Hepatocyte (in vitro differentiated cells): ENCODE data around the gene ABCF1. TPM values are rescaled to one million over a fixed set of nuclear protein-coding genes. Genes with fewer than 3 reads are reported as not detected.
"Not testable (repeated sequence)": the region's sequence is repeated elsewhere in the genome, so short reads cannot be mapped to it uniquely, and the experiment has no call there.

Experiments
- DNase-seq: peaks from one replicate; pipeline ENCODE4 v3.0.0-alpha.2; 2016; ENCODE audit warnings: low spot score
- H2AFZ ChIP-seq: fragments of 200-600 bp; sonication (generic); 2 replicates; pipeline ENCODE4 v1.6.0; 2016; ENCODE audit warnings: antibody characterized with exemption, mild to moderate bottlenecking
- H3K27ac ChIP-seq: fragments of 200-600 bp; sonication (generic); 2 replicates; pipeline ENCODE4 v1.5.1; 2016; ENCODE audit warnings: mild to moderate bottlenecking
- H3K27me3 ChIP-seq: fragments of 200-600 bp; sonication (generic); 2 replicates; pipeline ENCODE4 v1.6.1; 2016
- H3K36me3 ChIP-seq: fragments of 200-600 bp; sonication (generic); replicated peaks from 2 replicates; pipeline ENCODE4 v1.5.1; 2016; ENCODE audit warnings: low read depth; ENCODE audit not compliant: insufficient read depth
- H3K4me1 ChIP-seq: fragments of 200-600 bp; sonication (generic); 2 replicates; pipeline ENCODE4 v1.5.1; 2016; ENCODE audit warnings: mild to moderate bottlenecking, moderate library complexity; ENCODE audit not compliant: insufficient read depth
- H3K4me2 ChIP-seq: fragments of 200-600 bp; sonication (generic); 2 replicates; pipeline ENCODE4 v1.6.0; 2016
- H3K4me3 ChIP-seq: fragments of 200-600 bp; sonication (generic); 2 replicates; pipeline ENCODE4 v1.5.1; 2016; ENCODE audit warnings: mild to moderate bottlenecking
- H3K79me2 ChIP-seq: fragments of 200-600 bp; sonication (generic); 2 replicates; pipeline ENCODE4 v1.6.0; 2017; ENCODE audit warnings: mild to moderate bottlenecking
- H3K9me2 ChIP-seq: fragments of 200-600 bp; sonication (generic); replicated peaks from 2 replicates; pipeline ENCODE4 v1.6.0; 2017; ENCODE audit warnings: mild to moderate bottlenecking; ENCODE audit not compliant: insufficient read depth
- H3K9me3 ChIP-seq: fragments of 200-600 bp; sonication (generic); 2 replicates; pipeline ENCODE4 v1.5.1; 2016; ENCODE audit warnings: low read depth, mild to moderate bottlenecking
- H4K20me1 ChIP-seq: fragments of 200-600 bp; sonication (generic); 2 replicates; pipeline ENCODE4 v1.6.0; 2016; ENCODE audit warnings: mild to moderate bottlenecking; ENCODE audit not compliant: insufficient read depth, poor library complexity, severe bottlenecking
- EZH2 ChIP-seq: fragments of 200-600 bp; sonication (generic); IDR thresholded peaks from 2 replicates; pipeline ENCODE4 v1.6.1; 2016; ENCODE audit warnings: antibody characterized with exemption, mild to moderate bottlenecking, borderline replicate concordance
- EZH2phosphoT487 ChIP-seq: fragments of 200-600 bp; sonication (generic); IDR thresholded peaks from one replicate; pipeline ENCODE4 v1.6.1; 2018; ENCODE audit warnings: antibody characterized with exemption, mild to moderate bottlenecking, low read depth, moderate library complexity; ENCODE audit not compliant: unreplicated experiment, severe bottlenecking
- WGBS: methylation state at CpG from one replicate; pipeline ENCODE4 v1.1.6; 2016; ENCODE audit warnings: low lambda C conversion rate; ENCODE audit errors: missing lambda C conversion rate; 5-methylcytosine and 5-hydroxymethylcytosine counted together
- polyA plus RNA-seq: library from polyadenylated mRNA; unstranded; fragments of >200 nt; fragmentation: Nextera tagmentation; extraction: Ambion mirVana; gene quantifications from 2 replicates; pipeline ENCODE4 v1.2.1, GENCODE V29; 2016
- total RNA-seq: library from RNA; depleted of rRNA; stranded (reverse); fragments of >200 nt; gene quantifications from 2 replicates; pipeline ENCODE4 v1.2.3, GENCODE V29; 2014
- TF ChIP-seq, protein P1 (sequence below): fragments of 200-600 bp; sonication (generic); IDR thresholded peaks from 2 replicates; pipeline ENCODE4 v1.5.1; 2016; ENCODE audit warnings: antibody characterized with exemption, mild to moderate bottlenecking; ENCODE audit not compliant: poor library complexity

ABCF1 gene
- total and polyA plus RNA-seq, 2 experiments from 2014 or later, result 36.5 to 62.0 TPM

DNA sequence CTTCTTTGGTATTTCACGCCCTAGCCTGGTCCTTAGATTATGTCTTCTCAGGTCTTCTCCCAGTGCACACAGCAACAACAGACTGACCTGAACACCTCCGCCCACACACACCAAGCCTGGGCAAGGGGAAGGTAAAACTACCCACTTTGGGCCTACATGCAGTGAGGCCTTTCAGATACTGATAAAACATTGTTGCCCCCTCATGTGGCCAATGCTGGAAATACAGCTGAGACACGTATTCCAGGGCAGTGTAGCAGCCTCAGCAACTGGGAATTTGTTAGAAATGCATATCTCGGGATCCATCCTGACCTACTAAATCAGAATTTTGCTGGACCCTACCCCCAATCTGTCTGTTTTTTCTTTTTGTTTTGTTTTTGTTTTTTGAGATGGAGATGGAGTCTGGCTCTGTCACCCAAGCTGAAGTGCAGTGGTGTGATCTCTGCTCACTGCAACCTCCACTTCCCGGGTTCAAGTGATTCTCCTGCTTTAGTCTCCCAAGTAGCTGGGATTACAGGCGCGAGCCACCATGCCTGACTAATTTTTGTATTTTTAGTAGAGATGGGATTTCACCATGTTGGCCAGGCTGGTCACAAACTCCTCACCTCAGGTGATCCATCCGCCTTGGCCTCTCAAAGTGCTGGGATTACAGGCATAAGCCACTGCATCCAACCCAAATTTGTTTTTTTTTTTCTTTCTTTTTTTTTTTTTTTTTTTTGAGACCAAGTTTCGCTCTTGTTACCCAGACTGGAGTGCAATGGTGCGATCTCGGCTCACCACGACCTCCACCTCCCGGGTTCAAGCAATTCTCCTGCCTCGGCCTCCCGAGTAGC is 26.3 kb downstream of the ABCF1 start:
- H3K27ac ChIP-seq, result peak overlapping the region; percentile 8
- not testable (repeated sequence) for H2AFZ ChIP-seq, H3K4me1 ChIP-seq, H3K36me3 ChIP-seq, H3K9me3 ChIP-seq, H3K9me2 ChIP-seq, H3K27me3 ChIP-seq, H3K4me3 ChIP-seq, H4K20me1 ChIP-seq, H3K4me2 ChIP-seq, H3K79me2 ChIP-seq
- WGBS, result 83% methylated on average over 14 of the region's 15 CpGs
- peak; percentile 85 for DNase-seq
- TF ChIP-seq, protein P1, sequence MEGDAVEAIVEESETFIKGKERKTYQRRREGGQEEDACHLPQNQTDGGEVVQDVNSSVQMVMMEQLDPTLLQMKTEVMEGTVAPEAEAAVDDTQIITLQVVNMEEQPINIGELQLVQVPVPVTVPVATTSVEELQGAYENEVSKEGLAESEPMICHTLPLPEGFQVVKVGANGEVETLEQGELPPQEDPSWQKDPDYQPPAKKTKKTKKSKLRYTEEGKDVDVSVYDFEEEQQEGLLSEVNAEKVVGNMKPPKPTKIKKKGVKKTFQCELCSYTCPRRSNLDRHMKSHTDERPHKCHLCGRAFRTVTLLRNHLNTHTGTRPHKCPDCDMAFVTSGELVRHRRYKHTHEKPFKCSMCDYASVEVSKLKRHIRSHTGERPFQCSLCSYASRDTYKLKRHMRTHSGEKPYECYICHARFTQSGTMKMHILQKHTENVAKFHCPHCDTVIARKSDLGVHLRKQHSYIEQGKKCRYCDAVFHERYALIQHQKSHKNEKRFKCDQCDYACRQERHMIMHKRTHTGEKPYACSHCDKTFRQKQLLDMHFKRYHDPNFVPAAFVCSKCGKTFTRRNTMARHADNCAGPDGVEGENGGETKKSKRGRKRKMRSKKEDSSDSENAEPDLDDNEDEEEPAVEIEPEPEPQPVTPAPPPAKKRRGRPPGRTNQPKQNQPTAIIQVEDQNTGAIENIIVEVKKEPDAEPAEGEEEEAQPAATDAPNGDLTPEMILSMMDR, result peak; percentile 65

DNA sequence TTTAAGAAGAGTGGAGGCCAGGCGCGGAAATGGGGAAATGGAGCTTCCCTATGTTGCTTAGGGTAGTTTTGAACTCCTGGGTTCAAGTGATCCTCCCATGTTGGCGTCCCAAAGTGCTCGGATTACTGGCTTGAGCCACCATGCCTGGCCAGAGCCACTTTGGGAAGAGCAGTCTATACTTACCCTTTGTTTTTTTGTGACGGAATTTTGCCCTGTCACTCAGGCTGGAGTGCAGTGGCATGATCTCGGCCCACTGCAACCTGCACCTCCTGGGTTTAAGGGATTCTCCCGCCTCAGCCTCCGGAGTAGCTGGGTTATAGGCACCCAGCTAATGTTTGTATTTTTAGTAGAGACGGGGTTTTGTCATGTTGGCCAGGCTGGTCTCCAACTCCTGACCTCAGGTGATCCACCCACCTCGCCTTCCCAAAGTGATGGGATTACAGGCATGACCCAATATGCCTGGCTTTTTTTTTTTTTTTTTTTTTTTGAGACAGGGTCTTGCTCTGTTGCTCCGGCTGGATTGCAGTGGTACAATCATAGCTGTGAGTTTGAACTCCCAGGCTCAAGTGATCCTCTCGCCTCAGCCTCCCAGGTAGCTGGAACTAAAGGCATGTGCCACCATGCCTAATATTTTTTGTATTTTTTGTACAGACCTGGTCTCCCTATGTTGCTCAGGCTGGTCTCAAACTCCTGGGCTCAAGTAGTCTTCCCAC is 27.8 kb downstream of the ABCF1 start:
- no peak overlapping the region for H2AFZ ChIP-seq
- H3K27me3 ChIP-seq, result no peaks in the 10 kb centered on the region
- H3K4me2 ChIP-seq, result no peak overlapping the region
- H3K9me2 ChIP-seq, result no peaks in the 10 kb centered on the region
- DNase-seq, result no peak
- WGBS, result 94% methylated on average over 12 of the region's 12 CpGs
- peaks cover 11% of the 10 kb centered on the region for H4K20me1 ChIP-seq
- H3K4me3 ChIP-seq, result no peak overlapping the region
- no peaks in the 10 kb centered on the region for H3K9me3 ChIP-seq
- H3K36me3 ChIP-seq, result no peaks in the 10 kb centered on the region
- no peaks in the 10 kb centered on the region for H3K4me1 ChIP-seq
- TF ChIP-seq EZH2 (no peak), EZH2phosphoT487 (no peak)
- TF ChIP-seq, protein P1, result no peak
- H3K27ac ChIP-seq, result no peak overlapping the region
- no peaks in the 10 kb centered on the region for H3K79me2 ChIP-seq

DNA sequence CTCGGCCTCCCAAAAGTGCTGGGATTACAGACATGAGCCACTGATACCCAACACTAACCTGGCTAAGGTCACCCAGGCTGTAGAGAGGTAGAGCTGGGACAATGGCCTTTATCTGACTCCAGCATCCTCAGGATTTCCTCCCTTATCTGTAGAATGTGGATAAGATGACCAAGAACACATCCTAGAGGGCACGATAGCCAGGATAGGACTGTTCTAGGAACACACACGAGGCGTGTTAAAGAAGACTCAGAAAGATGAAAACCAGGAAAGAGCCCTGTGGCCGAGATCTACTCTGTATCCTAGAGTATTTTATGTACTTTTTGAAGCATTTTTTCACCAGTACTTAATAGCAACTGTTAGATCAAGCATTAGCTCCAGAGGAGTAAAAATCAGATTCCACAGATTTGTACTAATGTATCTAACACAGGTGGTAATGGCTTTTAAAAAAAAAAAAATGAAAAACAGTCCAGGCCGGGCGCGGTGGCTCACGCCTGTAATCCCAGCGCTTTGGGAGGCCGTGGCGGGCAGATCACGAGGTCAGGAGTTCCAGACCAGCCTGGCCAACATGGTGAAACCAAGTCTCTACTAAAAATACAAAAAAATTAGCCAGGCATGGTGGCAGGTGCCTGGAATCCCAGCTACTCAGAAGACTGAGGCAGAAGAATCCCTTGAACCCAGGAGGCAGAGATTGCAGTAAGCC is 28.5 kb downstream of the ABCF1 start:
- no peaks in the 10 kb centered on the region for H3K9me3 ChIP-seq
- H3K4me1 ChIP-seq, result no peaks in the 10 kb centered on the region
- no peak overlapping the region for H2AFZ ChIP-seq
- H3K9me2 ChIP-seq, result no peaks in the 10 kb centered on the region
- TF ChIP-seq, protein P1, result no peak
- TF ChIP-seq EZH2phosphoT487, result no peak
- TF ChIP-seq EZH2, result no peak
- H3K4me3 ChIP-seq, result no peak overlapping the region
- H3K27me3 ChIP-seq, result no peaks in the 10 kb centered on the region
- H3K4me2 ChIP-seq, result no peak overlapping the region
- no peak for DNase-seq
- H3K27ac ChIP-seq, result no peak overlapping the region
- no peaks in the 10 kb centered on the region for H3K79me2 ChIP-seq
- peaks cover 15% of the 10 kb centered on the region for H4K20me1 ChIP-seq
- WGBS, result 86% methylated on average over 13 of the region's 13 CpGs
- peaks cover 4% of the 10 kb centered on the region for H3K36me3 ChIP-seq
